ENCODE data around the gene KLC3. TPM values are rescaled to one million over a fixed set of nuclear protein-coding genes. Genes with fewer than 3 reads are reported as not detected.

Gene KLC3
- total RNA-seq, 1 donor from 2014 or later = not detected

DNA sequence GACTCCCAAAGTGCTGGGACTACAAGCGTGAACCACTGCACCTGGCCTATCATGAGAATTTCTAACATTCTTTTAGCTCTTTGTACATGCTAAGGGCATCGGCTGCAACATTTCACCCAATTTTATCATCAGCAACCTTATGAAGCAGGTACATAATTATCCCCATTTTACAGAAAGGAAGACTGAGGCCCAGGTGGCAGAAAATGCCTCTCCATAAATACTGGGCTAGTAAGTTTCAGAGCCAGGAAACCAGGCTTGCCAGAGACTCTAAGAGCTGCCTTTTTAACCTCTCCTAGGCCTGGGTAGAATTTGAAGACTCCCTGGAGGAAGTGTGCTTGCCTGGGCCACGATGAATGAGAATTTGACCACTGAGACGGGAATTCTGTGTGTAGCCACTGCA is 27.6 kb downstream of the KLC3 start:
- DNase-seq (ENCODE audit: extremely low read depth, low read depth, low spot score) = no peak

DNA sequence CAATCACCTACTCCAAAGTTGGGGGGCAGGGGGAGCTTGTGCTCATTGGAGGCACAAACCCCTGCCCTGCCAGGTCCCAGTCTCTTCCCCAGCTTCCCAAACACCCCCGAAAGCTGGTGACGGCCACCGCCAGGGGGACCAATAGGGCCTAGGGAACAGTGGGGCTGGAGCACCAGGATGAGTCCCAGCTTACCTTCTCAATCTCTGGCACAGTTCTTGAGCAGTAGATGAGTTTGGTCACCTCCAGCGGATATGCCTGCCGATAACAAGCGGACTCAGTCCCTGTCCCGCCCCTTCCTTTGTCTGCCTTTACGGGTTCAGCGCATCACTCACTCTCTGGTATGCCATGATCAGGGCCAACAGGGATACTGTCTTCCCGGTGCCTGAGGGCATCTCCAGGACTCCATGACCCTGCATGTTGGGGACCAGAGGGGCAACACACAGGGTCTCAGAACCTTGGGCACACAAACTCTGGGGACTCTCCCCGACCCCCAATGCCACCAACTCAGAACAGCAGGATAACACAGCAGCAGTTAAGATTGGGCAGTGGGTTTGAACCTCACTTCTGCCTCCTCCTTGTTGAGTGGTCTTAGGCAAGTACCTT is 28.3 kb downstream of the KLC3 start:
- DNase-seq (ENCODE audit: extremely low read depth, low read depth, low spot score) = no peak

DNA sequence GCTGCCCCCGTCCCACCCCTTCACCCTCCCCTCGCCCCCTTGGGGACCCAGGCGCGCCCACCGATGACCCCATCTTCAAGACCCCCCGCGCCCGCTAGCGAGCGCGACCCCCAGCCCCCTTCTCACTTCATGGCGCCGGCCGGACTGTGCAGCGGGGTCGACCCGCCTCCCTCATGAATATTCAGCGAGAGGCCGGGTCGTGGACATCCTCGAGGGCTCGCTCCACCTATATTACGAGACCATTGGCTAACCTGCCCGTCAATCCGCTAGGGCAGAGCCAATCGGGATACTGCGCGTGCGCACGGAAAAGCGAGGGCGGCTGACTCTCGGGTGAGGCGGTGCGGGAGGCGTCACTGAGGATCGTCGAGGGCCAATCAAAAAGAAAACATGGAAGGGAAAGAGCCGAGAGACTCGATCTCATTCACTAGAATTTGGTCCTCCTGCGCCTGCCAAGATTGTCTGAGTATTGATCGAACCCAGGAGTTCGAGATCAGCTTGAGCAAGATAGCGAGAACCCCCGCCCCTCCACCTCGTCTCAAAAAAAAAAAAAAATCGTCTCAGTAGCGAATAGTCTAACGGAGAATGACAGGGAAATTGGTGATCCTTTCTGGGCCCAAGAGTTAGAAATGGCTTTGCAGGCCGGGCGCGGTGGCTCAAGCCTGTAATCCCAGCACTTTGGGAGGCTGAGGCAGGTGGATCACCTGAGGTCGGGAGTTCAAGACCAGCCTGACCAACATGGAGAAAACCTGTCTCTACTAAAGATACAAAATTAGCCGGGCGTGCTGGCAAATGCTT is 30.1 kb downstream of the KLC3 start, which contains the start of gene ERCC2:
Gene ERCC2, minus strand, starts transcription at position 164 of the 795 bp plus-strand sequence. Its CDS starts 33 bp downstream, at position 131.
- DNase-seq (ENCODE audit: extremely low read depth, low read depth, low spot score) = peak; percentile 93

DNA sequence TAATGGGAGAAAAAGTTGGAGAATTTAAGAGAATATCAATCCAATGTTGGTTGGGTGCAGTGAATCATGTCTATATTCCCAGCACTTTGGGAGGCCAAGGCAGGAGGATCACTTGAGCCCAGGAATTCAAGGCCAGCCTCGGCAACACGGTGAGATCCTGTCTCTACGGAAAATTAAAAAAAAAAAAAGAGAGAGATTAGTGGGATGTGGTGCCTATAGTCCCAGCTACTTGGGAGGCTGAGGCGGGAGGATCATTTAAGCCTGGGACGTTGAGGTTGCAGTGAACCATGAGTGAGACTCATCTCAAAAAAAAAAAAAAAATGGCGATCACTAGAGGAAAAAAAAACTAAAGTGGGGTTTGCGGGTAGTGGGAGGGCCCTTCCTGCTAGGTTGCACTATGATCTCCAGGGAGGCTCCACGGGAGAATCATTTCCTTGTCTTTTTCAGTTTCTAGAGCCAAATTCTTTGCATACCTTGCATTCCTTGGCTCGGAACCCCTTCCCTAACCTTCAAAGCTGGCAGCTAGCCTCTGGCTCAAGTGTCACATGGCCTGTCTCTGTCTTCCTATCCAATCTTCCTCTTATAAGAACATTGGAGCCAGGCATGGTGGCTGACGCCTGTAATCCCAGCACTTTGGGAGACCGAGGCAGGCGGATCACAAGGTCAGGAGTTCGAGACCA is 35.6 kb downstream of the KLC3 start:
- DNase-seq (ENCODE audit: extremely low read depth, low read depth, low spot score) = peak; percentile 86

DNA sequence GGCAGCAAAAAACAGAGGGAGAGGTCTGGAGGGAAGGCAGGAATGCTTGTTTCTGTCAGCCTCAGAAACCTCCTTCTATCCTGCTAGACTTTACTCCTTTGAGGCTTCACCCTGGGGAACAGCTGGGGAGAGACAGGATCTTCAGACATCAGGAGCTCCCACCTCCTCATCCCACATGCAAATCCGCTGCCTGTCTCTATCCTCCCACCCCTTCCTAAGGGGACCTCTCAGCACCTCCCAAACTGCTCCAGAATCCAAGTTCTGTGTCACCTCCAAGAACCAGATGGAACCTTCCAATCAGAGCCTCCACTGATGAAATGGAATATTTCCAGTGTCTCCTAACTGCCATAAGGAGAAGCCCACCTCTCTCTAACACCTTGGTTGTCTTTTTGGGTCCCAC is 39.6 kb downstream of the KLC3 start:
- no peak for DNase-seq (ENCODE audit: extremely low read depth, low read depth, low spot score)

DNA sequence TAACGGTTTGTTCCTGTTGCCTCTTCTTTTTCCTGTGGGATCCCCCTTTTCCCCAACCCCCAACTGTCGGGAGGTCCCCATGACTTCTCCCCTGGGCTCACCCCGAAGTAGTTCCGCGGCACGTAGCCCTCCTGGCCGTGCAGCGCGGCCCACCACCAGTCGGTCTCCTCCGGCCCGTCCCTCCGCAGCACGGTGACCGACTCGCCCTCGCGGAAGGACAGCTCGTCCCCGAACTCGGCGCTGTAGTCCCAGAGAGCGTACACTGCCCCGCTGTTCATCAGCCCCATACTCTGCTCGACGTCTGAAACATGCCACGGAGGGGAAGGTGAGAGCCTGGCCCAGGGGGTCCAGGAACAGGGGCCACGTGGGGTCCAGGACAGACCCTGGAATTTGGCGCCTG is 41.9 kb downstream of the KLC3 start:
- DNase-seq (ENCODE audit: extremely low read depth, low read depth, low spot score) = no peak

DNA sequence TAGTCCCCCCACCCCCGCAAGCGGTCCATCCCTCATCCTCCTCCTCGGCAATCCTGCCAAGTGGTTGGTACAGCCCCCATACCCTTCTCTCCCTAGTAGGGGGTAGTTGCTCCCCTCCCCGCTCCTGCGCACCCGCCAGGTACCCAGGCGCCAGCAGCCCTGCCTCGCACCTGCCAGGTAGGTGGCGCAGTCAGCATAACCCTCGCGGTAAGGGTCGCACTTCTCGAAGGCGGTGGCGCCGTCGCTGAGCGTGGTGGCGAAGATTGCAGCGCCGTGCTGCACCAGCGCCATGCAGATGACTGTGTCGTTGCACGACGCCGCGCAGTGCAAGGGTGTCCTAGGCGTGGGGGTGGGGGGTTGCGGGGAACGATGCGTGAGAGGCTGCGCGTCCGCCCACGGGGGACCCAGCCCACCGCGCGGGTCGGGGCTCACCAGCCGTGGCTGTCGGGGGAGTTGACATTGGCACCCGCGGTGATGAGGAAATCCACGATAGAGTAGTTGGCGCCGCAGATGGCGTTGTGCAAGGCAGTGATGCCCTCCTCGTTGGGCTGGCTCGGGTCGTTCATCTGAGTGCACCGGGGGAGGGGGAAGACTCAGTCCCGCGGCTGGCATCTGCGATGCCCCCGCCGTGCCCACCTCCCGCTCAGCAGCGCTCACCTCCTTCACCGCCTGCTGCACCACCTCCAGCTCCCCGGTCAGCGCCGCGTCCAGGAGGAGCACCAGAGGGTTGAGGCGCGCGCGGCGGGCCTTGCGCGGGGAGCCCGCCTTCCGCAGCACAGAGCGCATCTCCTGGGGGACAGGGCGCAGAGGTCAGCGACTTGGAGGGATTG is 45.1 kb downstream of the KLC3 start:
- DNase-seq (ENCODE audit: extremely low read depth, low read depth, low spot score) = no peak

DNA sequence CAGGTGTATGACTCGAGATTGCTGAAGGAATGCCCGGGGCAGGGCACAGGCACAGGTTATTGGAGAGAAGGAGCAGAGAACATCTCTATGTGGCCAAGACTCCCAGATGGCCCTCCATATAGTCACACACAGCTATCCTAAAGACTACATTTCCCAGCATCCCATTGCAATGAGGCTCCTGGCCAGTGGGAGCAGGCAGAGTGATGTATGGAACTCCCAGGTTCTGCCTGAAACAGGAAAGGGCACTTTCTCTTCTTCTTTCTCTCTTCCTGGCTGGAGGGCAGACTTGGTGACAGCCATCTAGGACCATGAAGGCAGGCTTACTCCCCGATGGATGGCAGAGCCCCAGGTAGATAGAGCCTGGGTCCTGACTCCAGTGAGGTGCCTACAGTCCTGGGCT is 50.8 kb downstream of the KLC3 start:
- no peak for DNase-seq (ENCODE audit: extremely low read depth, low read depth, low spot score)

DNA sequence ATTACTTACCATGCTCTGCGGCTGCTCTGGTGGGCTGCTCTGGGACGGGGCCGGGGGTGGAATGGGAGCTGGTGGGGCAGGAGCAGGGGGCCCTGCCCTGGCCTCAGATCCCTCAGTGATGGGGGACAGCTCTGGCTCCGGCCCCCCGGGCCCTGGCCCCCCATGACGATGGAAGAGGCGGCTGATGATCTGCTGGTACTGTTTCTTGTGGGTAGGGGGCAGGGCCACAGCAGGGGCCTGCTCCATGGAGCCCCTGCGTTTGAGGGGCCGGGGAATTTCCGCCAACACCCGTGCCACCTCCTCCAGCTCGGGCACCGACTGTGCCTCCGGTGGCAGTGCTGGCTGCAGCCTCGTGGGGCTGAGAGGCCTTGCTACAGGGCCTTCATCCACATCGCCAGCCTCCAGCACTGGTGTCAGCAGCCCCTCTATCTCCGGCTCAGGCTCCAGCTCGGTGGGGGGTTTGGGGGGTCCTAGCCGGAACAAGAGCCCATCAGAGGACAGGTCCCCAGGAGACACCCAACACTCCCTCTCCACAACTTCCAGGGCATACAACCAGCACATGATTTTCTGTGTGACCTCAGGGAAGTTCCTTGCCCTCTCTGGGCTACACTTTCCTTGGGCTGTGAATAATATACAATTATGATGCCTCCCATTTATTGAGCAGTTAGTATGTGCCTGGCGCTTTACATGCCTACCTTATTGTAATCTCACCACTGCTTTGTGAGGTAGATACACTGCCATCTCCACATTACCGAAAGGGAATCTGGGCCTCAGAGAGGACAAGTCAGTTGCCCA is 51.5 kb downstream of the KLC3 start:
- DNase-seq (ENCODE audit: extremely low read depth, low read depth, low spot score) = no peak

DNA sequence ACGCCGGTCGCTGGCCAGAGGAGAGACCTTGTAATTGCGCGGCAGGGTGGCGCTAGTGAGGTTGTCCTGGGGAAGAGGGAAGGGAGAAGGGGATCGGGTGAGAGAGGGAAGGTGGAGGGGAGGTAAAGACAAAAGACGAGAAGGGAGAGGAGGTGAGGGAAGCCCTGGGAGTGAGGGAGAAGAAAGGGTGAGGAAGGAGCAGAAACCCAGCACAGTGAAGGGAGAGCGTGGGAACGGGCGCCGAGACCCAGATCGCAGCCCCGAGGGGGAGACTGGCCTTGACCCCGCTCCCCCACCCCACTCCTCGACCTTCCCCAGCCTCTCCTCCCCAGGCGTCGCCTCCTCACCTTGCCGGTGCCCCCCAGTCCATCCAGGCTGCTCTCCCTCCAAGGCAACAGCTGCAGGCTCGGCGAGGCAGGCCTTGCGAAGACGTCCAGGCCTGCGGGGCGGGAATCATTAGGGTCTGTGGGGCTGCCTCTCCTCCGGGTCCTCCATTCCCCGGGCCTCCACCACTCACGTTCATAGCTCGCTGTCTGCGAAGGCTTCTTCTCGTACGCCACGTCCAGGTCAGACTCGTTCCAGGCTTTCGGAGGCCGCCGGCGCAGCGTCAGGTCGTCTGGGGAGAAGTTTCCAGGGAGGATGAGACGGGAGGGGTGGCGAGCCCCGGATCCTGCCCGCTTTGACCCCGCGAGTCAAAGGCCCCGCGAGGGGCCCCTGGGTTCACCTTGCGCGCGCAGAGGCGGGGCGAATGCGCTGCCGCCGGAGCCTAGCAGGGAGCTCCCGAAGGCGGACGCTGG is 55.5 kb downstream of the KLC3 start:
- no peak for DNase-seq (ENCODE audit: extremely low read depth, low read depth, low spot score)

DNA sequence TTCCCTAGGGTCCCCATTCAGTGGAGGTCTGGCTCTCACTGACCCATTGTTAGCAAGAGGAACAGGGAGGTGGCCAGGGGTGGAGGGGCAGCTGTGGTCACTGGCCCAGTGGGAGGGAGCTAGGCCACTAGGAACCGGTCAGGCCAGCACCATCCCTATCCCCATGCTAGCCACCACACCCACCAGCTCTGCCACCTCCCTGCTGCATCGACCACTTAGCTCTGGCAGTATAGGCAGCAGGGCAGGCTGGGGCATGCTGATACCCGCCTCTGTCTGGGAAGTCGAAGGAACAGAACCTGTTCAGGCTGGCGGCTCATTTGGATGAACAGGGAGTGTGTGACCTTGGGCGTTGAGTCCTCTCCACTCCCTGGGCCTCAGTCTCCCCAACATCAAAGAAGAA is 59.6 kb downstream of the KLC3 start:
- no peak for DNase-seq (ENCODE audit: extremely low read depth, low read depth, low spot score)

Other genes with a start within 250 kb of the KLC3 start
- 39.6 and 44.7 TPM in 2 replicates for gene PPP1R37, start 247.6 kb upstream of the KLC3 start, total RNA-seq
- 0.29 TPM in 2 replicates for gene NKPD1, start 179.8 kb upstream of the KLC3 start, total RNA-seq
- 19.4 and 25.3 TPM in 2 replicates for gene TRAPPC6A, start 162.5 kb upstream of the KLC3 start, total RNA-seq
- gene BLOC1S3, start 162.0 kb upstream of the KLC3 start, total RNA-seq = 15.6 and 21.3 TPM in 2 replicates
- 8.3 and 9.3 TPM in 2 replicates for gene EXOC3L2, start 95.3 kb upstream of the KLC3 start, total RNA-seq
- 32.3 and 36.6 TPM in 2 replicates for gene MARK4, start 89.5 kb upstream of the KLC3 start, total RNA-seq
- not detected in 2 replicates for gene CKM, start 17.9 kb upstream of the KLC3 start, total RNA-seq
- gene ERCC2, start 29.8 kb downstream of the KLC3 start, total RNA-seq = 41.9 and 51.5 TPM in 2 replicates
- 16.2 and 44.6 TPM in 2 replicates for gene PPP1R13L, start 64.3 kb downstream of the KLC3 start, total RNA-seq
- gene POLR1G, start 65.9 kb downstream of the KLC3 start, total RNA-seq = 6.3 and 12.7 TPM in 2 replicates
- gene ERCC1, start 83.2 kb downstream of the KLC3 start, total RNA-seq = 96.3 and 120 TPM in 2 replicates
- 4.8 and 26.4 TPM in 2 replicates for gene FOSB, start 127.2 kb downstream of the KLC3 start, total RNA-seq
- gene RTN2, start 156.3 kb downstream of the KLC3 start, total RNA-seq = 13.4 and 17.7 TPM in 2 replicates
- gene PPM1N, start 157.7 kb downstream of the KLC3 start, total RNA-seq = 1.1 TPM in 1 of 2 replicates, not detected in the other
- 205 and 224 TPM in 2 replicates for gene VASP, start 166.7 kb downstream of the KLC3 start, total RNA-seq
- 14.9 and 16.6 TPM in 2 replicates for gene OPA3, start 244.1 kb downstream of the KLC3 start, total RNA-seq

All from glomerular endothelial cell (primary cell).